ENCODE measurements around the gene TBX10. TPM values are rescaled to one million over a fixed set of nuclear protein-coding genes. Genes with fewer than 3 reads are reported as not detected.

Gene TBX10
- polyA plus RNA-seq, 1 donor = 4.9 TPM

DNA sequence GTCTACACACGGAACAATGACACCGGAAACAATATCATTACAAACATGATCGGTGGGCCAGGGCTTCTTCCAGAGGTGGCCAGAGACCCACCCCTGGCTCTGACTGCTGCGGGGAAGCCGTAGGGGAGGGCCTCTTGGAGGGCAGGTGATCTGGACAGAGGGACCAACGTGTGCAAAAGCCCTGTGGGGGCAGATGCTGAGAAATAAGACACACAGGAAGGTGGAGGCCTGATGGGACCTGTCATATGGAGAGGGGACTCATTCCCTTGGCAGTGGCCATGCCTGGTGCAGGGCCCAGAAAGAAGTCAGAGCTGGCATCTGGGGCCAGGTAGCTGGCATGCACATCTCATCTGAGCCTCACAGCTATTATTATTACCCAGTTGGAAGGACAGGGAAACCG is 33.8 kb upstream of the TBX10 start:
- H3K27ac ChIP-seq (ENCODE audit: low read length) = no peak overlapping the region
- no peak overlapping the region for H3K4me3 ChIP-seq (ENCODE audit: low read length)
- WGBS (ENCODE audit: insufficient coverage, low lambda C conversion rate) = no CpG with 5 or more reads among the region's 7 CpGs
- H3K27me3 ChIP-seq (ENCODE audit: control insufficient read depth, insufficient read depth, low read length) = no peaks in the 10 kb centered on the region
- H3K9me3 ChIP-seq (ENCODE audit: control insufficient read depth, low read depth, low read length) = peaks cover 7% of the 10 kb centered on the region
- H3K36me3 ChIP-seq (ENCODE audit: control insufficient read depth, insufficient read depth, low read length) = no peaks in the 10 kb centered on the region
- DNase-seq = no peak
- H3K4me1 ChIP-seq (ENCODE audit: control insufficient read depth, insufficient read depth, low read length) = no peaks in the 10 kb centered on the region

- Histone ChIP-seq H3K27ac (ENCODE audit: low read length) (no peak overlapping the region), H3K36me3 (ENCODE audit: control insufficient read depth, insufficient read depth, low read length) (no peaks in the 10 kb centered on the region), H3K4me1 (ENCODE audit: control insufficient read depth, insufficient read depth, low read length) (no peaks in the 10 kb centered on the region), H3K9me3 (ENCODE audit: control insufficient read depth, low read depth, low read length) (peaks cover 7% of the 10 kb centered on the region), H3K4me3 (ENCODE audit: low read length) (no peak overlapping the region), H3K27me3 (ENCODE audit: control insufficient read depth, insufficient read depth, low read length) (no peaks in the 10 kb centered on the region)
- no CpG with 5 or more reads among the region's 8 CpGs for WGBS (ENCODE audit: insufficient coverage, low lambda C conversion rate)
- no peak for DNase-seq
Measured at GRCh38 chr11:67671211-67671520, 31.6 kb upstream of the TBX10 start.

- H3K4me3 ChIP-seq (ENCODE audit: low read length) = no peak overlapping the region
- no peak overlapping the region for H3K27ac ChIP-seq (ENCODE audit: low read length)
- peaks cover 2% of the 10 kb centered on the region for H3K4me1 ChIP-seq (ENCODE audit: control insufficient read depth, insufficient read depth, low read length)
- WGBS (ENCODE audit: insufficient coverage, low lambda C conversion rate) = no CpG with 5 or more reads among the region's 23 CpGs
- peaks cover 7% of the 10 kb centered on the region for H3K9me3 ChIP-seq (ENCODE audit: control insufficient read depth, low read depth, low read length)
- DNase-seq = no peak
- no peaks in the 10 kb centered on the region for H3K27me3 ChIP-seq (ENCODE audit: control insufficient read depth, insufficient read depth, low read length)
- no peaks in the 10 kb centered on the region for H3K36me3 ChIP-seq (ENCODE audit: control insufficient read depth, insufficient read depth, low read length)
Measured at GRCh38 chr11:67670316-67671210, 31.0 kb upstream of the TBX10 start.

- H3K27me3 ChIP-seq (ENCODE audit: control insufficient read depth, insufficient read depth, low read length) = no peaks in the 10 kb centered on the region
- WGBS (ENCODE audit: insufficient coverage, low lambda C conversion rate) = no CpG with 5 or more reads among the region's 5 CpGs
Measured at GRCh38 chr11:67668192-67668551, 28.6 kb upstream of the TBX10 start.

GRCh38 chr11:67667490-67668191 is 28.1 kb upstream of the TBX10 start:
- Histone ChIP-seq H3K36me3 (ENCODE audit: control insufficient read depth, insufficient read depth, low read length) (no peaks in the 10 kb centered on the region), H3K4me1 (ENCODE audit: control insufficient read depth, insufficient read depth, low read length) (peaks cover 3% of the 10 kb centered on the region), H3K4me3 (ENCODE audit: low read length) (no peak overlapping the region), H3K9me3 (ENCODE audit: control insufficient read depth, low read depth, low read length) (peaks cover 7% of the 10 kb centered on the region), H3K27ac (ENCODE audit: low read length) (no peak overlapping the region), H3K27me3 (ENCODE audit: control insufficient read depth, insufficient read depth, low read length) (no peaks in the 10 kb centered on the region)
- no peak for DNase-seq
- WGBS (ENCODE audit: insufficient coverage, low lambda C conversion rate) = no CpG with 5 or more reads among the region's 26 CpGs

More at GRCh38 chr11:67668192-67668551, 28.6 kb upstream of the TBX10 start:
- Histone ChIP-seq H3K4me1 (ENCODE audit: control insufficient read depth, insufficient read depth, low read length) (peaks cover 3% of the 10 kb centered on the region), H3K36me3 (ENCODE audit: control insufficient read depth, insufficient read depth, low read length) (no peaks in the 10 kb centered on the region), H3K4me3 (ENCODE audit: low read length) (no peak overlapping the region), H3K27ac (ENCODE audit: low read length) (no peak overlapping the region), H3K9me3 (ENCODE audit: control insufficient read depth, low read depth, low read length) (peaks cover 7% of the 10 kb centered on the region)
- DNase-seq = no peak

DNA sequence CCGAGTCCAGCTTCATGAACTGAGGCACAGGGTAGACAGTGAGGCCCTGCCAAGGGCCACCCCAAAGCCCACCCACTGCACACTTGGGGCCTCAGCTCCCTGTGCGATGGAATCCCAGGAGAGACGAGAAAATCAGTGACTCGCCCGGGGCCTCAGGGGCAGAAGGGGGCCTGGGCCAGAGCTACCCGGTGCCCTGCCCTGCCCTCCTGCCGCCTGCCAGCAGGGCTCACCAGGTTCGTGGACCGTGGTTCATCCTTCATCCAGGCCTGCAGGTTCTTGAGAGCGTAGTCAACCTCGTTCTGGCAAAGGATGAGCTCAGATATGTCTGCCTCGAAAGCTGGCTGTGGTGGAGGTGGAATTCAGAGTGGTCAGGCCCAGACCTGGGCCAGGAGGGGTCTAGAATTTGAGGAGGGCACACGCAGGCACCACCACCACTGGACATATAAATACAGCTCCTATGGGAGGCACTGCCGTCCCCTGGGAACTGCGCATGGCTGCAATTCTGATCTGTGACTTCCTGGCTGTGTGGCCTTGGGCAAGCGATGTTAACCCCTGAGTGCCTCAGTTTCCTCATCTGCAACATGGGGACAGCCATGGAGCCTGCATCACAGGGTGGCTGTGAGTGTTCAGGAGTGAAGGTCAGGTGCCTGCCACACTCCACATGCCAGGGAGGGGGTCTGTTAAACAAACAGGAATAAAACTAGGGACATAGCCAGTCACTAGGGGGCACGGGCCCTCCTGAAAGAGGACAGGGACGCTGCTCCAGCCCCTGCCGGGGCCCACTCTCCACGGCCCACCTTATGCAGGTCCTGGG is 27.3 kb upstream of the TBX10 start:
- Histone ChIP-seq H3K9me3 (ENCODE audit: control insufficient read depth, low read depth, low read length) (peaks cover 7% of the 10 kb centered on the region), H3K27me3 (ENCODE audit: control insufficient read depth, insufficient read depth, low read length) (no peaks in the 10 kb centered on the region), H3K27ac (ENCODE audit: low read length) (no peak overlapping the region), H3K4me3 (ENCODE audit: low read length) (no peak overlapping the region), H3K36me3 (ENCODE audit: control insufficient read depth, insufficient read depth, low read length) (no peaks in the 10 kb centered on the region), H3K4me1 (ENCODE audit: control insufficient read depth, insufficient read depth, low read length) (peaks cover 3% of the 10 kb centered on the region)
- DNase-seq = no peak
- WGBS (ENCODE audit: insufficient coverage, low lambda C conversion rate) = no CpG with 5 or more reads among the region's 20 CpGs

GRCh38 chr11:67666303-67666645 is 26.7 kb upstream of the TBX10 start:
- Histone ChIP-seq H3K9me3 (ENCODE audit: control insufficient read depth, low read depth, low read length) (peaks cover 7% of the 10 kb centered on the region), H3K4me3 (ENCODE audit: low read length) (no peak overlapping the region), H3K27ac (ENCODE audit: low read length) (no peak overlapping the region), H3K4me1 (ENCODE audit: control insufficient read depth, insufficient read depth, low read length) (peaks cover 3% of the 10 kb centered on the region), H3K36me3 (ENCODE audit: control insufficient read depth, insufficient read depth, low read length) (no peaks in the 10 kb centered on the region), H3K27me3 (ENCODE audit: control insufficient read depth, insufficient read depth, low read length) (no peaks in the 10 kb centered on the region)
- WGBS (ENCODE audit: insufficient coverage, low lambda C conversion rate) = no CpG with 5 or more reads among the region's 11 CpGs
- no peak for DNase-seq

- Histone ChIP-seq H3K36me3 (ENCODE audit: control insufficient read depth, insufficient read depth, low read length) (no peaks in the 10 kb centered on the region), H3K27me3 (ENCODE audit: control insufficient read depth, insufficient read depth, low read length) (no peaks in the 10 kb centered on the region), H3K27ac (ENCODE audit: low read length) (no peak overlapping the region), H3K9me3 (ENCODE audit: control insufficient read depth, low read depth, low read length) (peaks cover 7% of the 10 kb centered on the region), H3K4me1 (ENCODE audit: control insufficient read depth, insufficient read depth, low read length) (peaks cover 3% of the 10 kb centered on the region), H3K4me3 (ENCODE audit: low read length) (no peak overlapping the region)
- no CpG with 5 or more reads among the region's 24 CpGs for WGBS (ENCODE audit: insufficient coverage, low lambda C conversion rate)
- no peak for DNase-seq
Measured at GRCh38 chr11:67665541-67666302, 26.2 kb upstream of the TBX10 start.

DNA sequence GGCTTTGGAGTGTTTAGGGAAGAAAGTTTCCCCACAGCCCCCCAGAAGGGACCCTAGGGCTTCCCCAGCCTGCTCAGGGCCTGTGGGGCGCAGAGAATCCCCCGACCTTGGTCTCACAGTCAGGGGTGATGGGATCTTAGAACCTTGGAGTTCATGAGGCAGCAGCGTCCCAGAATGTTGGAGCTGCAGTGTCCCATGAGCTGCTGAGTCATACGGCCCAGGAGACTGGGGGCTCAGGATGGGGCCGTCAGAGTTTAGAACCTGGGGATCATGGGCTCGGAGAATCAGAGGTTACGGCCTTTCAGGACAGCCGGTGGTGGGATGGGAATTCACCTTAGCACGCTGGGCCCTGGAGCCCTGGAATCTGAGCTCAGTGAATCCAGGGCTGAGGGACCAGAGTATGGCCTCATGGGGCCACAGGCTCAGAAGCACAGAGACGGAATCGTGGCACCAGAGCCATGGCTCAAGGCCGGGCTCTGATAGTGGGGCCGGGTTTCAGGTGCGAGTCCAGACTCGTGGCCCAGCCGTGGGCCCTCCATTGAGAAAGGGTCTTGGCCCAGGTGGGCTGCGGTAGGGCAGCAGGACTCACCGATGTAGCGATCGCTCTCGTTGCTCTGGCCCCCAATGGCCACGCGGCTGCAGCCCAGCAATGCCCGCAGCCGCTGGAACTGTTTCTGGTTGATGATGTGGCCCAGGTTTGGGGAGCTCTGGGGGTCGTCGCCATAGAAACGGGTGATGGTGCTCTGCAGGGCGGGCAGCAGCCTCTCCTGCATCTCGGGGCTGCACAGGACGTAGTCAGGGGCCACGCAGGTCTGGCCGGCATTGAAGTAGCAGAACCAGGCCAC is 25.4 kb upstream of the TBX10 start:
- Histone ChIP-seq H3K4me1 (ENCODE audit: control insufficient read depth, insufficient read depth, low read length) (peaks cover 3% of the 10 kb centered on the region), H3K36me3 (ENCODE audit: control insufficient read depth, insufficient read depth, low read length) (no peaks in the 10 kb centered on the region), H3K27ac (ENCODE audit: low read length) (no peak overlapping the region), H3K9me3 (ENCODE audit: control insufficient read depth, low read depth, low read length) (peaks cover 7% of the 10 kb centered on the region), H3K4me3 (ENCODE audit: low read length) (no peak overlapping the region), H3K27me3 (ENCODE audit: control insufficient read depth, insufficient read depth, low read length) (no peaks in the 10 kb centered on the region)
- no CpG with 5 or more reads among the region's 33 CpGs for WGBS (ENCODE audit: insufficient coverage, low lambda C conversion rate)
- no peak for DNase-seq

Data from large intestine (tissue), 3 donors.